Hindlimb muscle (tissue), 1 donor: ENCODE measurements around the gene RAC2. TPM values are rescaled to one million over a fixed set of nuclear protein-coding genes. Genes with fewer than 3 reads are reported as not detected.
"Not testable (repeated sequence)": the region's sequence is repeated elsewhere in the genome, so short reads cannot be mapped to it uniquely, and the experiment has no call there.

Source experiments
- DNase-seq: peaks from one replicate; pipeline ENCODE4 v3.0.0-alpha.2; 2013
- polyA plus RNA-seq: library from polyadenylated mRNA; unstranded; fragments of 120-200 nt; gene quantifications from one replicate; pipeline ENCODE4 v1.2.1, GENCODE V29; 2013; ENCODE audit not compliant: insufficient read length

The RAC2 gene
- polyA plus RNA-seq, 1 donor = 5.6 TPM

GRCh38 chr22:37202001-37202555, 42.0 kb downstream of the RAC2 start:
- no peak for DNase-seq

- not testable (repeated sequence) for DNase-seq
These were observed 42.6 kb downstream of the RAC2 start for GRCh38 chr22:37201443-37201820.

GRCh38 chr22:37199760-37200108, 44.3 kb downstream of the RAC2 start:
- DNase-seq = no peak

GRCh38 chr22:37199103-37199759, 44.8 kb downstream of the RAC2 start:
- DNase-seq = peak; percentile 99

GRCh38 chr22:37198258-37199102, 45.6 kb downstream of the RAC2 start:
- DNase-seq = peak; percentile 89

- DNase-seq = peak; percentile 72
These were observed 46.4 kb downstream of the RAC2 start for GRCh38 chr22:37197451-37198257.

- DNase-seq = peak; percentile 77
These were observed 47.3 kb downstream of the RAC2 start for GRCh38 chr22:37196539-37197450.

GRCh38 chr22:37195921-37196320, 48.1 kb downstream of the RAC2 start:
- DNase-seq = no peak

- DNase-seq = no peak
These were observed 49.3 kb downstream of the RAC2 start for GRCh38 chr22:37194750-37195149.

GRCh38 chr22:37193629-37194191, 50.4 kb downstream of the RAC2 start:
- no peak for DNase-seq

GRCh38 chr22:37192741-37193140, 51.3 kb downstream of the RAC2 start:
- DNase-seq = no peak

GRCh38 chr22:37192204-37192603, 51.9 kb downstream of the RAC2 start:
- no peak for DNase-seq

- DNase-seq = no peak
These were observed 53.7 kb downstream of the RAC2 start for GRCh38 chr22:37190262-37190780.

GRCh38 chr22:37188901-37189466, 55.1 kb downstream of the RAC2 start:
- DNase-seq = no peak

GRCh38 chr22:37187891-37188761, 55.9 kb downstream of the RAC2 start, which contains the start of gene C1QTNF6:
TSS of gene C1QTNF6 (minus strand) at chr22:37188247. CDS start at chr22:37188213, 34 bp downstream.
- peak; percentile 82 for DNase-seq

- DNase-seq = no peak
These were observed 56.5 kb downstream of the RAC2 start for GRCh38 chr22:37187552-37187890.

- no peak for DNase-seq
These were observed 57.0 kb downstream of the RAC2 start for GRCh38 chr22:37186997-37187522.

GRCh38 chr22:37186228-37186996, 57.7 kb downstream of the RAC2 start:
- no peak for DNase-seq
